Nucleus accumbens (tissue), 56 donors: ENCODE results near the gene PPP1R12A.
A peak's percentile ranks its signal among the peaks of the same experiment; 100 is the strongest.
"Not testable (repeated sequence)": the region's sequence is repeated elsewhere in the genome, so short reads cannot be mapped to it uniquely, and the experiment has no call there.

Experiments
- DNase-seq, 56 donors: peaks; one replicate each; lab custom pipeline; 2025; lab: John Stamatoyannopoulos, UW

Gene PPP1R12A

DNA sequence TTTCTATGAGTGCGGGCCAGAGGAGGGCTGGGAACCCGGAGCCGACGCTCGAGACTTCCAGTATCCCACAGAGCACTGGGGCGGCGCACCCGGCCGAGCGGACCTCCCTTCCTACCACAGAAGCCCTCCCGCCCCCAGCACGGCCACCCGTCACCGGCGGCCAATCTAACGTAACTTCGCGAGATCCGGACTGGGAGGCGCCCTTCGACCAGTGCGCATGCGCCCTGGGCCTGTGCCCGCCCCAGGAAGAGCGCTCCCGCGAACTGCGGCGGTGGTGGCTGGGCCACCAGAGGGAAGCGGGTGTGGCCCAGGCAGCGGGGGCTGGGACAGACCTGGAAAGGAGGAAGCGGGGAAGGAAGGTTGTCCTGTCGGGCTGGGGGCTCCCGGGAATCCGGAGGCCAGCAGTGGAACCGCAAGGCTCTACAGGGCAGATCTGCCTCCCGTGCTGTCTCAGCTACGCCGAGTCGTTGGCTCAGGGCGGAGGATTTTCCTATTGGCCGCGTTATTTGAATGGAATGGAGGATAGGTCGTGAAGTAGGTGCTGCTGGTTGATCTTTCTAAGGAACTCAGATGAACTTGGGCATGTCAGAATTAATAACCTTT is at the start of gene PPP1R12A:
TSS of gene PPP1R12A (minus strand) at position 77 of the 603 bp plus-strand sequence. CDS start 166 bp downstream, outside the sequence.
- DNase-seq = peak in 55 of 56 donors; percentile 74 to 97 (median 93)

DNA sequence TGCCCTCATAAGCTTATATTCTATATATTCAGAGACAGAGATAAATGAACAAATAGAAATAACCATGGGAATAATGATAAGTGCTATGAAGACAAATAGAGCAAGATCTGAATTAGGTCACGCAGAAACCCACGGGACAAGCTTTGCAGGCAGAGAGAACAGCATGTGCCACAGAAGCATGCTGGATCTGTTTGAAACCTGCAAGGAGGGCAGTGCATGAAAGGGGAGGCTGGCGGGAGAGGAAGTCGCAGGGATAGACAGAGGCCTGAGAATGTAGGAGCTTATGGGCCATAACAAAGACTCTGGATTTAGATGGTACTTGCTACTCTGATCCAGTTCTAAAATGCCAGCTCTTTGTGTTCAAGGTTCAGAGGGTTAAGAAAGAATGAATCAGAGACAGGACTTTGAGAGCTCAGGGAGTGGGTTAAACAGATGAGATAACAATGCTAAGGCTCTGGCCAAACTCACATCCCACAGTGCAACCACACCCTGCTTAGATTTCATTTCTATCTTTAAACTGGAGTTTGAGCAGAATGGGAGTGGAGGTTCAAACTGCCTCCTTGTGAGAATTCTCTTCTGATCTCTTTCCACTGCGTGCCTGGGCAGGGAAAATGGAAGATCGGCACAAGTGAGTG is 49.2 kb upstream of the PPP1R12A start:
- DNase-seq = no peak

DNA sequence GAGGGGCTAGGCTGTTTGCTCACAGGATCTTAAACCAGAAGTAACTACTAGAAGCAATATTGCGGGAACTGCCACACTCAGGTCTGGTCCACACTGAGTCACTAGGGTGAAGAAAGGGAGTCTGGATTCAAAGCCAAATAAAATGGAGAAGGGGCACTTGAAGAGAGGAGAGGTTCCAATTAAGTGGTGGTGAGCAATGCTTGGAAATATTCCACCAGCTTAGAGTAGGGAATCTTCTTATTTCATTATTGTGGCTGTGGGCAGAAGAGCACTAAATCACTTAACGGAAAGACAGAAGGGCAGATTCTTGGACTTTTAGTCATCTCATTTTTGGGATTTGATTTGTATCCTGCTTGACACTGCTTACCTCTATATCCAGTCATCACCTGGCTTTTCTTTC is 48.6 kb upstream of the PPP1R12A start:
- DNase-seq = no peak

DNA sequence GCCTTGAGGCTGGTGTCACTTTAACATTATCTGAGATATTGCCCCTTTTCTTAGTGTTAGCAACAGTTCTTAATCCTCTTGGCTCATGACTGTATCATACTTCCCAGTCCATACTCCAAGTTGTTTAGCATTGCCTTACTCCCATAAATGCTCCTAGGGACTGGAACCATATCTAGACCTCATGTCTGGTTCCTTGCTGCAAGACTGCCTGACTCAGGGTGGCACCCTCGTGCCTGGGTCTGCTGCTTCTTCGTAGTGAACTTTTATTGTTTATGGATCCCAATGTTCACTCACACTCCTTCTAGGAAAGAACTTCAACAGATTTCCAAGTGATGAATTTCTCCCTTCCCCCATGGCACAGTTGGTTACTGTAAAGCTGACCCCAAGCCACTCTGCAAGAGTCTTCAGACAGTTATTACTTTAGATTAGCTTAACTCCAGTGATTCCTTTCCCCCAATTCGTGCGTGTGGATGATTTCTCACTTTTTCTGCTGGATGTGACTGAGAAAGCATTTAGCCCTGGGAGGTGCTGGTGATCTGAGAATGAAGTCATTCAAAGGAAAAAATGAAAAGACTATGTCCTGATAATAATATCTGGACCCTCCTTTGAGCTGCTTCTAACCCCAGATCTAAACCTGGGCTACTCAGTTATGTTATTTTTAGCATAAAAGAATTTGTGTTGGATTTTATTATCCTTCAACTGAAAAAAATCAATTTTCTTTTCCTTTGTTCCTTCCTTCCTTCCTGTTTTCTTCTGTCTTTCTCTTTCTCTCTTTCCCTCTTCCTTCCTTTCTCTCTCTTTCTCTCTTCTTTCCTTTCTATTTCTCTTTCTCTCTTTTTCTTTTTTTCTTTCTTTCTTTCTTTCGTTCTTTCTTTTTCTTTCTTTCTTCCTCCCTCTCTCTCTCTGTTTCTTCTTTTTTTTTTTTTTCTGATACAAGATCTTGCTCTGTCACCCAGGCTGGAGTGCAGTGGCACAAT is 47.5 kb upstream of the PPP1R12A start:
- no peak for DNase-seq

DNA sequence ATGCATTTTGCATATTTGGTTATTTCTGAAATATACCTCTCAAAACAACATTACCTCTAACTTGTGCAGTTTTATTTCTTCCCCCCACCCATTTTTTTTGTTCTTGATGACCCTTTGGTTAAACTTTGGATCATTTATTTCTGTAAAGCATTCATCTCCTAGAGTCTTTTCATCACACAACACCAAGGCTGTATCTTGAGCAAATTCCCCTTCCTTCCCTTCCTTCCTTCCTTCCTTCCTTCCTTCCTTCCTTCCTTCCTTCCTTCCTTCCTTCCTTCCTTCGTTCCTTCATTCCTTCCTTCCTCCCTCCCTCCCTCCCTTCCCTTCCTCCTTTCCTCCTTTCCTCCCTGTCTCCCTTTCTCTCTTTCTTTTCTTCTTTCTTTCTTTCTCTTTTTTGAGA is 43.8 kb upstream of the PPP1R12A start:
- DNase-seq = no peak

DNA sequence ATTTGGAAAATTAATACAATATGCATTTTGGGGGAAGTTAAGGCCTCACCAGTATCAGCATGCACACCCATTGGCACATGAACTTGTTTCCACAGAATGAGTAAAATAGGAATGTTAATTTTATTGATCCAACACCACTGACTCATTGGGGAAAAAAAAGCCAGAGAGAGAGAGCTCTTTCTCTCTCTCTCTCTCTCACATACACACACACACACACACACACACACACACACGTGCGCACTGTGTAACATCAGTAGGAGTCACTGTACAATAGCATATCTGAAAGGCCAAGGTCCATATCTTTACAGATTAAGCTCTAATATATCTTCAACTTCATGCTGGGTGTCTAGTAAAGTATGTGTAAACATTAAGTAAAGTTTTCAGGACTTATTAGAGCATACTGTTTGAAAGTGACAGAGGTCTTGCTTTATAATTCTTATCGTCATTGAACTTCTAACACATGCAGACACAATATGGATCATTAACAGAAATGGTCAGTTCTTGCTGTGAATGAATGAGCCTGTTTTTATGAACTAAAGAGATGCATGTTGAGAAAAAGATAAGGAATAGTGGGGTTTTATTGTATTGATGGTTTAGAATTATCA is 43.1 kb upstream of the PPP1R12A start:
- not testable (repeated sequence) for DNase-seq

DNA sequence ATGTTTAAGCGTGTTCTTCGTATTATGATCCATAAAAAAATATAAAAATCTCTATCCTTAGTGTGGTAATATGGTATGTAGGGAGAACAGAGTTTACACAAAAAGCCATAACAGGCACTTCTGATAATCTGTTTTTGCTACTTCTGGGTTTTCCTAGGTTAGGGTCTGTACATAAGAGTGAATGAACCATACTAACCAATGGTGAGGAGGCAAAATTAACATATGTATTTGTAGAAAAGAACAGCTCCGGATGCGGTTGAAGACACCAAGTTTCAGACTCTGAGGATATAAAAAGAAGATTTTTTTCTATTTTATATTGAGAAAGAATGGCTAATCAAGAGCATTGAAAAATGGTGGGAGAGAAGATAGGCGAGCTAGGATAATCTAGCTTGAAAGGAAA is 40.2 kb upstream of the PPP1R12A start:
- no peak for DNase-seq

DNA sequence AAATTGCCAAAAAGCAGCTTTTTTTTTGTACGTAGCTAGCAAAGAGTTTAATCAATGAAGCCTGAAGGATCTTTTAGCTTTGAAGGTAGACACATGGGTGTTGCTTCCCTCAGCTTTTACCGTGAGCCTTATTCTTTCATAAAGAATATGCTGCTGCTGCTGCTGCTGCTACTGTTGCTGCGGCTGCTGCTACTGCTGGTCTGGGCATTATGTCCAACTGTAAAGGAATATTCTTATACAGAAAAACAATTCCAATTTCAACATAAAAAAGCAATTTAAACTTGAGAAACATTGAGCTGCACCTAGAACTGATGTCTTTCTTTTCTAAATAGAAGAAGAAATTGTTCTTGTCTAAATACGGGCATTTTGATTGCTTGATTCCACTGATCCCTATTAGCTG is 38.9 kb upstream of the PPP1R12A start:
- no peak for DNase-seq

DNA sequence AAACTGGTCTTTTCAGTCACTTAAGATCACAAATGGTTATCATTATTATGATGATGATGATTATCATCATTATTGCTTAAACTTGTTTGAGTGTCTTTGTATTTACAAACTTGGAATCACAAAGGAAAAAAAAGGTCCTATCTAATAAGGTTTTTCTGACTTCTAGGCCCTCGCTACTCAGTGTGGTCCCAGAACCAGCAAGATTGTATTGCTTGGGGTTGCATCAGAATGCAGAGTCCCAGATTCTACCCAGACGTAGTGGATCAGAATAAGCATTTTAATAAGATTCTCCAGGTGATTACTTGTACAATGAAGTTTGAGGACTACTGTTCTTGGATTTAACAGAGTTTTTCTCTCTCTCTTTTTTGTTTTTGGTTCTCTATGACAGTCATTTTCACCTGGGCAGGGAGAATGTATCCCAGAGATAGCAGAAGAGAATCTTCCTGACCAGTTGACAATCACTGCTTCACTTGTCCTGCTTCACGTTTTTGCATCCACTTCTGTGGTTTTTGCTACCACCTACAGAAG is 29.3 kb upstream of the PPP1R12A start:
- DNase-seq = no peak

DNA sequence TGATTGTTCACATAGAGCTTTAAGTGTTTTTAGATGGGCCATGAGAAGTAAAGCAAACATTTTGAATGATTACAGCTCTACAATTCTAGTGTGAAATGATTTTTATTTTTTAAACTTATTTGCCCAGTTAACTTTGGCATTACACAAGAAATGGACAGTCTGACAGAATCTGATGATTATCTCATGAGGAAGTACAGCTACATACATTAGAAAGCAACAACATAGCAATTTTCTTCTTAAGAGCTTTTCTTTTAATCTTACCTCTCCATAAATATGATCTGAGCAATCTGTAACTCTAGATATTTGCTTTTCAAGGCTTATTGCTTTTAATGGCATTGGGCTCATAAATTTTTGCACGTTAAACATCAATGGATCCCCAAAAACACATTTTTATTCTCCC is 26.5 kb upstream of the PPP1R12A start:
- no peak for DNase-seq

DNA sequence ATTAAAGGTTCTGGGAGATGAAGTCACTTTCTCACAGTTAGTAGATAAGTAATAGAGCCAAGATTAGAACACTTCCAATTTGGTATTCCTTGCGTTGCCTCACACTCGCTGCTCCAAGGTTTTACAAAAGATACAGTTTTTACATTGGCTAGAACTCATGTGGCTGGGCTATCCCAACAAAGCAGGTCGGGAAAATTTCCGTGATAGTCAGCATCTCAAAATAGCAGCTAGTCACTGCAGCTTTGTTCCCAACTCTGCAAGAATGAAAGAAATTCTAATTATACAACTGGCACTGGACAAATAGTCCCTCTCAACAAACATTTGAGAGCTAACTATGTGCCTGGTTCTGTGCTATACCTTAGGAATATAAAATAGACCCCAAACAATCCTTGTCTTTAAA is 24.6 kb upstream of the PPP1R12A start:
- DNase-seq = peak in 13 of 56 donors; percentile 0 to 41 (median 14)

DNA sequence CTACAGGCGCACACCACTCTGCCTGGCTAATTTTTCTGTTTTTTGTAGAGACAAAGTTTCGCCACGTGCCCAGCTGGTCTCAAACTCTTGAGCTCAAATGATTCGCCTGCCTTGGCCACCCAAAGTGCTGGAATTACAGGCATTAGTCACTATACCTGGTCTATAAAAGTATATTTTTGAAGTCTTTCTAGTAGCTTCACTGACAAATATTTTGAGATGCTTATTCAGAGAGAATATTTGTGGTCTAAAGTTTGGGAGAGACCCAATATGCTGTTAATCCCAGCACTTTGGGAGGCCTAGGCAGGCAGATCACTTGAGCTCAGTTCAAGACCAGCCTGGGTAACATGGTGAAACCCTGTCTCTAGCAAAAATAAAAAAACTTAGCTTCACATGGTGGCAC is 22.0 kb upstream of the PPP1R12A start:
- DNase-seq = no peak

DNA sequence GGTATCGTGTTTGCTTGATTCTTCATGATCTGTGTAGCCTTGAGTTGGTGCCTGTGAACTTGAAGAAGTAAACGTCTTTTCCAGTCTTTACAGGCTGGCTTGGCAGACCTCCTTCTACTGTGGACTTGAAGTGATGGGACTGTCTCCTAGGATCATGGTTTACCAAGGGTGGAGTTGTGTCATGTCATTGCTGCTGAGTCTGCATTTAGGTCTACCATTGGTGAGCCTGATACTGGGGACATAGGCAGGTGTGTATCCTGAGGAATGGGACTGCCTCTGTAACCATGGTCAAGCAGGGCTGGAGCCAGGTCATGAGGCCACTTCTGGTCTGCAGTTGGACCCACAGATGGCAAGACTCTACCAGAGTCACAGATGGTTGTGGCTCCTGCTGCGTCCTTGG is 20.7 kb upstream of the PPP1R12A start:
- DNase-seq = no peak

DNA sequence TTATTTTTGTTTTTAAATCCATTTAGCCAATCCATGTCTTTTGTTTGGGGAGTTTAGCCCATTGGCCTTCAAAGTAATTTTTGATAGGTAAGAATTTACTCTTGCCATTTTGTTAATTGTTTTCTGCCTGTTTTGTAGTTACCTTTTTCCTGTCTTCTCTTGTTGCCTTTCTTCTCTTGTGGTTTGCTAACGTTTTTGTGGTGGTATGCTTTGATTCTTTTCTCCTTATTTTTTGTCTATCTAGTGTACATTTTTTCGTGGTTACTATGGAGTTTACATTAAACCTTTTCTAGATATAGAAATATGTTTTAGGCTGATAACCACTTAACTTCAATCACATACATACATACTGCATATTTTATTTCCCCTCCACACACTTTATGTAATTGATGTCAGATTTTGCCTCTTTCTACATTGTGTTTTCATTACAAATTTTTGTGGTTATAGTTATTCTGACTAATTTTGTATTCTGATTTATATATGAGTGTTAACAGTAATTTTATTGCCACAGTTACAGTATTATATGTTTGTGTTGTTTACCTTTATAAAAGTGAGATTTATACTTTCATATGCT is 19.2 kb upstream of the PPP1R12A start:
- DNase-seq = no peak

DNA sequence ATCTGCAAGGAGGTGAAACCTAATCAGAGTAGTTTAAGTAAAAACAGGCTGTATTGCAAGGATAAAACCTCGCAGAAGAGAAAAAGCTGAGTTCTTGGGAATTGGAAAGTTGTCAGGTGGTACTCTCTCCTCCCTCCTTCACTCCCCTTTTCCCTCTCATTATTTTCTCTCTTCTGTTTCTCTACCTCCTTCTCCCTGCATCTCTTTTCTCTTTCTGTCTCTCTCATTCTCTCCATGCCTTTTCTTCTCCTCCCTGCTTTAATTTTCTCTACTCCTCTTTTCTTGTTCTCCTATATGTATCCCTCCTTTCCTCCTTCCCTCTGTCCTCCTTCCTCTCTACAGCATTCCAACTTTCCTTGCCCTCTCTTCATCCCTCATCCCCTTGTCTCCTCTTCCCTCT is 14.2 kb upstream of the PPP1R12A start:
- no peak for DNase-seq

DNA sequence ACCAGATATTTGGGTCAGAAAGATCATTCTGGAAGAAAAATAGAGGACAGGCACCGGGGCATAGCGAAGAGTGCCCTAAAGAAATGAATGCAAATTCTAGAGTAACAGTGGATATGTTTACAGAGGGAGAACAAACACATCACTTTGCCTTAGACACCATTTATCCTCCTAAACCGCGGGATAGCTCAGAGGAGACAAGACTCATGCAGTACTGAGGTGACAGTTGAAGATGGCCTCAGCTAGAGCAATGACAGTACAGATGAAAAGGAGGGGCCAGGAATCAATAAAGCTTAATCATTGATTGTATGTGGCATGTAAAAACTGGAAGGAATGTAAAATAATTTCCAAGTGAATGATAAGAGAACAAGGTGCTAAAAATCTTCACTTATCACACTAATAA is 10.5 kb upstream of the PPP1R12A start:
- DNase-seq = no peak

DNA sequence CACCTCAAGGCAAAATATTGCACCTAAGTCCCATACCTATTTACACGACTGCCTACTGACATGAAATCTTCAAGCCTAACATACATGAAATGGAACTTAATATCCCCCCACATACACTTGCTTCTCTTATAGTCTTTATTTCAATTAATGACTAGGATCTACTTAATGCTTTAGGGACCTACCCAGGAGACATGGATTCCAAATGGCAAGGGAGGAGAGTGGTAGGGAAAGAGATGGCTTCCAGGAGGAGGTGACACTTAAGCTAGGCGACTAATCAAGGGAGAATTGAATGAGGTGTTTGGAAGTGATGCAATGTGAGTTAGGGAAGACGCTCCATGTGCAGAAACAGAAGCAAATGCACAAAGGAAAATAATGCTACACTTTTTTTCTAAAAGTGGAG is 9.7 kb upstream of the PPP1R12A start:
- no peak for DNase-seq

DNA sequence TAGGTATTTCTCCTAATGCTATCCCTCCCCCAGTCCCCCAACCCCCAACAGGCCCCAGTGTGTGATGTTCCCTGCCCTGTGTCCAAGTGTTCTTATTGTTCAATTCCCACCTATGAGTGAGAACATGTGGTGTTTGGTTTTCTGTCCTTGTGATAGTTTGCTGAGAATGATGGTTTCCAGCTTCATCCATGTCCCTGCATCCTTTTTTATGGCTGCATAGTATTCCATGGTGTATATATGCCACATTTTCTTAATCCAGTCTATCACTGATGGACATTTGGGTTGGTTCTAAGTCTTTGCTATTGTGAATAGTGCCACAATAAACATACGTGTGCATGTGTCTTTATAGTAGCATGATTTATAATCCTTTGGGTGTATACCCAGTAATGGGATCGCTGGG is 7.9 kb upstream of the PPP1R12A start:
- not testable (repeated sequence) for DNase-seq

DNA sequence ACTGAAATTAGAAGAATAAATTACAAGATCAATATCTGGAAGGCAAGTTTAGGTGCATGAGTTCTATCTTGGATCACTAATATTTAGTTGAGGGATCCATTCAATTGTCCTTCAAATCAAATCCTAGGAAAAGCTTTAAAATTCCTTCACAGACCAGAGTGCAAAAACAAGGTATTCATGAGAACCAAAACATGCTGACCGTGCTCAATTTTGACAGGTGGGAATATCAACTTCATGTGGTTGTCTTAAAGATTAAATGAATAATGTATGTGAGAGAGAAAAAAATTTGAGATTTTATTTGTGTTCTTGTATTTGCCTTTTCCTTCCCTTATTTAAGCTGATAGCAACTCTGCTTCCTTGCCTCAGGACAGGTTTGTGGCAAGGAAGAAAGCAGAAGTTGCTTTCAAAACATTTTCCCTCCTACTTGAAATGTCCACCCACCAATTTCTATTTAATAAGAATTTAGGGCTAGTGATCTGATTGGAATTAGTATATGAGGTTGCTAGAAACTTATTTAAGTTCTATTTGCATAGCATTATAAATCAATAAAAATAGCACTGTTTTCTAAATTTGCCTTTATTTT is 4.9 kb upstream of the PPP1R12A start:
- no peak for DNase-seq

DNA sequence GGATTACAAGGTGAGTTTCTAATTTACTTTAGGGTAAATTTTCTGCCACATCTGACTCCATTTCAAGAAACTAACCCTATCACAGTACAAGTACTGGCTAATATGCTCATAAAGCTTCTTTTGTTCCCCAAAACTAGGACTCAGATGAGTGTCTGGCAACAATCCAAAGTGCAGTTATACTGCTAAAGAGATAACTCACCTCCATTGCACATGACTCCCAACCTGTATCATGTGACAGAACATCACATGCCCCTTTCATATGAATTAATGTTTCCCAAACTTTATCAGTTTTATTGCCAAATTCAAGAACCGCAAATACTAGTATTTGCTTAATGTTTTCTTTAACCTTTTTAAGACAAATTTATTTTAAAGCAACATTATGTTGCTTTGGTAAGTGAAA is 3.9 kb upstream of the PPP1R12A start:
- no peak for DNase-seq
